ENCODE results near the gene ADGRG6. TPM values are rescaled to one million over a fixed set of nuclear protein-coding genes. Genes with fewer than 3 reads are reported as not detected.

The ADGRG6 gene
- total and polyA plus RNA-seq, 4 donors = 18.7 to 110 (median 45.7) TPM

Other genes with a start within 250 kb of the ADGRG6 start
- gene GJE1, start 169.1 kb upstream of the ADGRG6 start, total RNA-seq = not detected
- gene GJE1, start 169.1 kb upstream of the ADGRG6 start, polyA plus RNA-seq = not detected
- not detected for gene NMBR, start 154.9 kb upstream of the ADGRG6 start, total RNA-seq
- not detected for gene NMBR, start 154.9 kb upstream of the ADGRG6 start, polyA plus RNA-seq
- 10 to 100 TPM; 26.2 to 33.2 TPM for gene VTA1, start 154.7 kb upstream of the ADGRG6 start, total RNA-seq
- gene VTA1, start 154.7 kb upstream of the ADGRG6 start, polyA plus RNA-seq = 10 to 100 TPM; 17.3 to 30.3 TPM

Measured in liver (tissue), 4 donors.